H7 (cell line): ENCODE data around the gene SHMT1. TPM values are rescaled to one million over a fixed set of nuclear protein-coding genes. Genes with fewer than 3 reads are reported as not detected.
"Not testable (repeated sequence)": the region's sequence is repeated elsewhere in the genome, so short reads cannot be mapped to it uniquely, and the experiment has no call there.

Source experiments
- DNase-seq: peaks from one replicate; pipeline ENCODE4 v3.0.0; 2012
- H3K27me3 ChIP-seq: 2 replicates; pipeline ENCODE4 v1.6.0; 2011; ENCODE audit warnings: mild to moderate bottlenecking, low read length; ENCODE audit not compliant: control insufficient read depth, insufficient read depth
- H3K36me3 ChIP-seq: replicated peaks from 2 replicates; pipeline ENCODE4 v1.5.1; 2011; ENCODE audit warnings: low read length; ENCODE audit not compliant: control insufficient read depth, insufficient read depth
- H3K4me3 ChIP-seq: 2 replicates; pipeline ENCODE4 v1.5.1; 2011; ENCODE audit warnings: low read depth, mild to moderate bottlenecking, control low read depth, low read length, moderate library complexity; ENCODE audit not compliant: insufficient read depth
- total RNA-seq: library from RNA; depleted of rRNA; stranded (reverse); fragments of >200 nt; shearing (Covaris generic); gene quantifications from 2 replicates; pipeline ENCODE4 v1.2.3, GENCODE V29; 2014; rRNA removed

Gene SHMT1
- total RNA-seq, result 76.3 and 85.7 TPM in 2 replicates

GRCh38 chr17:18363101-18364049 is at the start of gene SHMT1:
TSS of gene SHMT1 (minus strand) at chr17:18363550. CDS start at chr17:18355981, 7,569 bp downstream.
- peak within 1 kb of the TSS; percentile 90 for H3K4me3 ChIP-seq
- DNase-seq, result peak; percentile 99
- H3K36me3 ChIP-seq, result peaks cover 1% of the 10 kb centered on the region; the same call in 1 of the 2 replicates
- H3K27me3 ChIP-seq, result no peaks in the 10 kb centered on the region

GRCh38 chr17:18412001-18412538 is 48.7 kb upstream of the SHMT1 start:
- not testable (repeated sequence) for DNase-seq, H3K36me3 ChIP-seq, H3K4me3 ChIP-seq, H3K27me3 ChIP-seq

- H3K36me3 ChIP-seq, H3K27me3 ChIP-seq, DNase-seq: not testable (repeated sequence)
- H3K4me3 ChIP-seq, result peak overlapping the region; percentile 43
Observed at GRCh38 chr17:18411377-18411864, 48.1 kb upstream of the SHMT1 start.

- not testable (repeated sequence) for H3K27me3 ChIP-seq, H3K36me3 ChIP-seq
- H3K4me3 ChIP-seq, result peak overlapping the region; percentile 43
- peak; percentile 44 for DNase-seq
Observed at GRCh38 chr17:18410736-18411135, 47.4 kb upstream of the SHMT1 start.

GRCh38 chr17:18409321-18409720 is 46.0 kb upstream of the SHMT1 start:
- not testable (repeated sequence) for H3K36me3 ChIP-seq

DNA sequence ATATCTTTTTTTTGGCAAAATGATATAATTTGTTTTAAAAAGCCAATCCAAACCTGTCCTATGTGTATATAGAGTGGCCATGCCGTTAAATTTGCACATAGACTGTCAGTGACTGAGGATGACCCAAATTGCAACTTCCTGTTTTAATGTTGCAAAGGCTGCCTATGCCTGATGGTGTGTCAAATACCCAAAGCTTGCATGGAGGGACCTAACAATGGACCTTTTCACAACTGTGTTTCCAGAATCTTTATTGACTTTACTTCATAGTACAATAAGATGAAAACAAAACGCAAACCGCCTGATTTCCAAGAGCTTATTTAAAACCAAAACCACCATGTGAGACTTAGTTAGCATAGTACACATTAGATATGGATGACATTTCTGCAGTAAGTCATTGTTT is 45.6 kb upstream of the SHMT1 start:
- H3K36me3 ChIP-seq, H3K4me3 ChIP-seq, H3K27me3 ChIP-seq: not testable (repeated sequence)
- peak; percentile 0 for DNase-seq

More at GRCh38 chr17:18409321-18409720, 46.0 kb upstream of the SHMT1 start:
- DNase-seq, H3K27me3 ChIP-seq, H3K4me3 ChIP-seq: not testable (repeated sequence)

- H3K27me3 ChIP-seq, DNase-seq: not testable (repeated sequence)
Observed at GRCh38 chr17:18403604-18404003, 40.3 kb upstream of the SHMT1 start.

DNA sequence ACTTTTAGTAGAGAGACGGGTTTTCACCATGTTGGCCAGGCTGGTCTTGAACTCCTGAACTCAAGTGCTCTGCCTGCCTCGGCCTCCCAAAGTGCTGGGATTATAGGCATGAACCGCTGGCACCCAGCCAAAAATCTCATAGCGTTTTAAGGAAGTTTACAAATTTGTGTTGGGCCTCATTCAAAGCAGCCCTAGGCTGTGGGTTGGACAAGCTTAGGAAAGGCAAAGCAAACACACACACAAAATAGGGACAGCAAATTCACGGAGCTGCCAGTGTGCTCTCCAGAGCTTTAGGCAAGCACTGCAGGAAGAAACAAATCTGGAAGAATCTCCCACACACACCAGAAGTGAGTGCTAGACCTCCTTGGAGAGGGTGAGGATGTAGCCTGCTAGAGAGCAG is 39.8 kb upstream of the SHMT1 start:
- not testable (repeated sequence) for H3K4me3 ChIP-seq, H3K27me3 ChIP-seq, H3K36me3 ChIP-seq, DNase-seq

More at GRCh38 chr17:18403604-18404003, 40.3 kb upstream of the SHMT1 start:
- H3K36me3 ChIP-seq, H3K4me3 ChIP-seq: not testable (repeated sequence)

- not testable (repeated sequence) for H3K27me3 ChIP-seq, H3K36me3 ChIP-seq, H3K4me3 ChIP-seq, DNase-seq
Observed at GRCh38 chr17:18401872-18402590, 38.7 kb upstream of the SHMT1 start.

- H3K36me3 ChIP-seq, H3K4me3 ChIP-seq, DNase-seq, H3K27me3 ChIP-seq: not testable (repeated sequence)
Observed at GRCh38 chr17:18388728-18389127, 25.4 kb upstream of the SHMT1 start.

- H3K36me3 ChIP-seq, H3K27me3 ChIP-seq, H3K4me3 ChIP-seq, DNase-seq: not testable (repeated sequence)
Observed at GRCh38 chr17:18388266-18388665, 24.9 kb upstream of the SHMT1 start.

DNA sequence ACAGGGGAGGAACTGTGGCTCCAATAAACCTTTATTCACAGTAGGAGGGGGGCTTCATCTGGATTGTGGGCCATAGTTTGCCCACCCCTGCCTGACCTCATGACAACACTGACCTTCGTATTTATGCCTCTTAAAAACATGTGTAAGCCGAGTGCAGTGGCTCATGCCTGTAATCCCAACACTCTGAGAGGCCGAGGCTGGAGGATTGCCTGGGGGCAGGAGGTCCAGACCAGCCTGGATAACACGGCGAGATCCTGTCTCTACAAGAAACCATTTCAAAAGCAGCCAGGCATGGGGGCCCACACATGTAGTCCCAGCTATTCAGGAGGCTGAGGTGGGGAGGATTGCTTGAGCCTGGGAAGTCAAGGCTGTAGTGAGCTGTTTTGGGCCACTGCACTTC is 24.2 kb upstream of the SHMT1 start:
- DNase-seq, result not testable (repeated sequence)

GRCh38 chr17:18384271-18384670 is 20.9 kb upstream of the SHMT1 start:
- not testable (repeated sequence) for DNase-seq, H3K36me3 ChIP-seq, H3K4me3 ChIP-seq, H3K27me3 ChIP-seq

More for the DNA sequence above, 24.2 kb upstream of the SHMT1 start:
- H3K36me3 ChIP-seq, H3K27me3 ChIP-seq, H3K4me3 ChIP-seq: not testable (repeated sequence)

GRCh38 chr17:18383079-18383481 is 19.7 kb upstream of the SHMT1 start:
- H3K4me3 ChIP-seq, H3K27me3 ChIP-seq, H3K36me3 ChIP-seq: not testable (repeated sequence)
- DNase-seq, result peak; percentile 71
